Fibroblast of pulmonary artery (primary cell): ENCODE results near the gene NEAT1.
A peak's percentile ranks its signal among the peaks of the same experiment; 100 is the strongest.

Experiments used
- DNase-seq: peaks from one replicate; pipeline ENCODE4 v3.0.0-alpha.2; 2010; ENCODE audit warnings: low read depth
- H3K4me3 ChIP-seq: replicated peaks from 2 replicates; pipeline ENCODE4 v1.5.1; 2011; ENCODE audit warnings: low read depth, mild to moderate bottlenecking, control low read depth, low read length, moderate library complexity
- TF ChIP-seq, protein P1 (sequence below): IDR thresholded peaks from 2 replicates; pipeline ENCODE4 v1.5.1; 2011; ENCODE audit warnings: mild to moderate bottlenecking, control low read depth, low read length, inconsistent platforms; ENCODE audit errors: missing control alignments

The NEAT1 gene

DNA sequence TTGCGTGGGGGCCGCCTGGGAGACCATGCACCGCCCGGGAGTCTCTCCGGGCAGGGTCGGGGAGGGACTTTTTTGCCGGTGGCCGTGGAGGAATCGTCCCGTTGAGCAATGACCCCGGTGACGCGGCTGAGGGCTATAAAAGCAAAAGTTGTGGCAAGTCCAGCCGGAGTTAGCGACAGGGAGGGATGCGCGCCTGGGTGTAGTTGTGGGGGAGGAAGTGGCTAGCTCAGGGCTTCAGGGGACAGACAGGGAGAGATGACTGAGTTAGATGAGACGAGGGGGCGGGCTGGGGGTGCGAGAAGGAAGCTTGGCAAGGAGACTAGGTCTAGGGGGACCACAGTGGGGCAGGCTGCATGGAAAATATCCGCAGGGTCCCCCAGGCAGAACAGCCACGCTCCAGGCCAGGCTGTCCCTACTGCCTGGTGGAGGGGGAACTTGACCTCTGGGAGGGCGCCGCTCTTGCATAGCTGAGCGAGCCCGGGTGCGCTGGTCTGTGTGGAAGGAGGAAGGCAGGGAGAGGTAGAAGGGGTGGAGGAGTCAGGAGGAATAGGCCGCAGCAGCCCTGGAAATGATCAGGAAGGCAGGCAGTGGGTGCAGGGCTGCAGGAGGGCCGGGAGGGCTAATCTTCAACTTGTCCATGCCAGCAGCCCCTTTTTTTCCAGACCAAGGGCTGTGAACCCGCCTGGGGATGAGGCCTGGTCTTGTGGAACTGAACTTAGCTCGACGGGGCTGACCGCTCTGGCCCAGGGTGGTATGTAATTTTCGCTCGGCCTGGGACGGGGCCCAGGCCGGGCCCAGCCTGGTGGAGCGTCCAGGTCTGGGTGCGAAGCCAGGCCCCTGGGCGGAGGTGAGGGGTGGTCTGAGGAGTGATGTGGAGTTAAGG, at the start of gene NEAT1:
Gene NEAT1, plus strand, starts transcription at position 166 of the 883 bp plus-strand sequence.
- peak within 1 kb of the TSS; percentile 96 for H3K4me3 ChIP-seq
- TF ChIP-seq, protein P1, sequence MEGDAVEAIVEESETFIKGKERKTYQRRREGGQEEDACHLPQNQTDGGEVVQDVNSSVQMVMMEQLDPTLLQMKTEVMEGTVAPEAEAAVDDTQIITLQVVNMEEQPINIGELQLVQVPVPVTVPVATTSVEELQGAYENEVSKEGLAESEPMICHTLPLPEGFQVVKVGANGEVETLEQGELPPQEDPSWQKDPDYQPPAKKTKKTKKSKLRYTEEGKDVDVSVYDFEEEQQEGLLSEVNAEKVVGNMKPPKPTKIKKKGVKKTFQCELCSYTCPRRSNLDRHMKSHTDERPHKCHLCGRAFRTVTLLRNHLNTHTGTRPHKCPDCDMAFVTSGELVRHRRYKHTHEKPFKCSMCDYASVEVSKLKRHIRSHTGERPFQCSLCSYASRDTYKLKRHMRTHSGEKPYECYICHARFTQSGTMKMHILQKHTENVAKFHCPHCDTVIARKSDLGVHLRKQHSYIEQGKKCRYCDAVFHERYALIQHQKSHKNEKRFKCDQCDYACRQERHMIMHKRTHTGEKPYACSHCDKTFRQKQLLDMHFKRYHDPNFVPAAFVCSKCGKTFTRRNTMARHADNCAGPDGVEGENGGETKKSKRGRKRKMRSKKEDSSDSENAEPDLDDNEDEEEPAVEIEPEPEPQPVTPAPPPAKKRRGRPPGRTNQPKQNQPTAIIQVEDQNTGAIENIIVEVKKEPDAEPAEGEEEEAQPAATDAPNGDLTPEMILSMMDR = no peak
- DNase-seq = peak; percentile 97

DNA sequence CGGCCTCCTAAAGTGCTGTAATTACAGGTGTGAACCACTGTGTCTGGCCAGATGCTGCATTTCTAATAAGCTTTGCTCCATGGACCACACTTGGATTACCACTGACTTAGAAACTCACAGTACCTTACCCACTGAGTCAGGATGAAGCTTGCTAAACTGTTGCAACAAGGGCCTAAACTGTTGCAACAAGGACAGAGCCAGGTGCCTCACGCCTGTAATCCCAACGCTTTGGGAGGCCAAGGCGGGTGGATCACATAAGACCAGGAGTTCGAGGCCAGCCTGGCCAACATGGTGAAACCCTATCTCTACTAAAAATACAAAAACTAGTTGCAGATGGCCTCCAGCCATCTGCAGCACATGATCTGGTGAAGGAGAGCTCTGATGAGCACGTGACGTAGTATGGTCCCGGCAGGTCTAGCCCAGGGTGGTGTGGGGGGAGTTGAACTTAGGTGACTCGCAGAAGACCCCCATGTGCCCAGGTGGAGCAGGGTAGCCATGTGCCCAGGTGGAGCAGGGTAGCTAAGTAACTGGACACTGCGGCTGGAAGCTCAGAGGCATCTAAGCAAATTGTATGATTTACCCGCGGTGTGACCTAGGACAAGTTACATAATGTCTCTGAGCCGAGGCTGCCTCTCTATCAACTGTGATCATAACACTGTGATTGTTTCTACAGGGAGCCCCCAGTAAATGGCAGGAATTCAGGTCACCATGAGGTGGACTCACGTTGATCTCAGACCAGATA, 48.6 kb upstream of the NEAT1 start:
- H3K4me3 ChIP-seq = no peak overlapping the region
- TF ChIP-seq, protein P1 = no peak
- no peak for DNase-seq

DNA sequence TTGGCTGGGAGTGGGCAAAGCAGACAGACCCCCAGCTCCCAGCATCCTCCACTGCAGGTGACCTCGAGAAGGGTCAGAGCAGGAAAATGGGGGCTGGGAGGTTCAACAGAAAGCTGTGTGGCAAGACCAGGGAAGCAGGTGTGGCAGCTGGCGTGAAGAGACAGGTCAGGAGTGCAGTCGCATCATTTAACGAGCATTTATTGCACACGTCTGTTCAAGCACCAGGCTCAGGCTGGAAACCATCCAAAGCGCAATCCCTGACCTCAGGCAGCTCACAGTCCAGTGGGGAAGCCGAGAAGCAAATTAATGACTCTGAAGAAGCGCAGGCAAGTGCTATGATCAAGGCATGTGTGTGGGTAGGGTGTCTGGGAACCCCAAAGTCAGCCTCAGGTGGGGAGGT, 47.6 kb upstream of the NEAT1 start:
- DNase-seq = no peak
- TF ChIP-seq, protein P1 = no peak
- H3K4me3 ChIP-seq = no peak overlapping the region

DNA sequence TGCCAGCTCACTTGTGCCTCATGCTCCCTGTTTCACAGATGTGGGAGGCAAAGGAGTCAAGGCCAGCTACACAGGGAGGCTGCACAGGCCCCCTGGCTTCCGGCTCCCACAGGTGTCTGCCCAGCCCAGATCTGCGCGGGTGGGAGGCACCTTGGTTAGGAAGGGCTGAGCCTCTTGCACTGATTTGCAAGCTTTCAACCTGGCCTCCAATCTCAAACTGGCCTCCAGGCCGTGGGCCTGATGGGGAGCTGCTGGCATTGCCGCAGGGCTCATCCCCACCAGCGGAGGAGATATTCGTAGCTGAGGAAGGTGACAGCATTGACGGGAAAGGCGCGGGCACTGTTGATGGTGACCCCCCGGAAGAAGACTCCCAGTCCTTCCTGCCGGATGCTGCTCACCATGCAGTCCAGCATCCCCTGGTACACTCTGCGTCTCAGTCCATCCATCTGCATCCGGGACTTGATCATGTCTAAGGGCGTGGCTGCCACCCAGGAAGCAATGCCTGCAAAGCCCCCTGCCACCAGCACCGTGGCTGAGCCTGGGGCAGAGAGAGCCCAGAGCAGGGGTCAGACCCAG, 46.4 kb upstream of the NEAT1 start:
- TF ChIP-seq, protein P1 = no peak
- H3K4me3 ChIP-seq = no peak overlapping the region
- DNase-seq = no peak

DNA sequence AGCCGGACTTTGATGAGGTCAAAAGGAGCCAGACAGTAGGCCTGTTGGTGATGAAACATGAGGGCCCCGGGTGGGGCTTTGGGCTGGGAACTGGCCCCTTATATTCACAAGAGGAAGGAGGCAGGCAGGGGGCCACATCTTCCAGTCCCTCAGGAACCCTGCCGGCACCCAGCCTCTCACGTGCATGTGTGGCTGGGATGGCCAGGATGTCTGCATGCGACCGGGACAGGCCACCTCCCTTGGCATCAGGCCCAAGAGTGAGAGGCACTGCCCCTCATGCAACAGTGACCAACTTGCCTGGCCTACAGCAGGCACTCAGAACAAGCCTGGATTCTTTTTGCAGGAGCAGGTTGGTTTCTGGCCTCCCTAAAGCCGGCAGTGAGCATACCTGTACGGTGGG, 45.6 kb upstream of the NEAT1 start:
- H3K4me3 ChIP-seq = no peak overlapping the region
- no peak for DNase-seq
- TF ChIP-seq, protein P1 = no peak

DNA sequence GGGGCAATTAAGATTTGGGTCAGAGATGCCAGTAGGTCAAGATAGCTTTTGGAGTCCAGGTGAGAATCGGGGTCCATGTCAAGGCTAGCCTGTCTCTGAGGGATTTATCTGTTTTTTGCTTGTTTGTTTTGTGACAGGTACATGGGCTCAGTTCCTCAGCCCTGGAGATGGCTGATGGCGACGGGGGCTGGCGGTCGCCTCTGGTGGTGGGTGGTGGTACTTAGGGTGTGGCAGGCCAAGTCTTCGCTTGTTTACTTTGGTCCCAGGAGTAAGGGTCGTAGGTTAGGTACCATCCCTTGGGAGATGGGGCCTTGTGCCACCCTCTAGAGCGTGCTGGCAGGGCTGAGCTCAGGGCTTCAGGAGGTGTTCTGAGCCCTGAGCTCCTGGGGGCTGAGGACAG, 44.8 kb upstream of the NEAT1 start:
- H3K4me3 ChIP-seq = no peak overlapping the region
- TF ChIP-seq, protein P1 = no peak
- DNase-seq = no peak
